Fibroblast of lung (primary cell): ENCODE measurements around the gene ATP2B2. TPM values are rescaled to one million over a fixed set of nuclear protein-coding genes. Genes with fewer than 3 reads are reported as not detected.

Source experiments
- DNase-seq, 2 donors: peaks; one replicate each; pipeline versions ENCODE4 v3.0.0 to v3.0.0-alpha.2; 2010; ENCODE audit warnings: low read depth in 2 of 2
- H2AFZ ChIP-seq: 2 replicates; pipeline ENCODE4 v1.5.1; 2012; ENCODE audit warnings: low read length, control low read depth, inconsistent platforms
- H3K27ac ChIP-seq: 2 replicates; pipeline ENCODE4 v1.5.1; 2011; ENCODE audit warnings: low read length, control low read depth; ENCODE audit not compliant: insufficient read depth
- H3K27me3 ChIP-seq: 2 replicates; pipeline ENCODE4 v1.5.1; 2011; ENCODE audit warnings: mild to moderate bottlenecking, low read length; ENCODE audit not compliant: control insufficient read depth, insufficient read depth
- H3K36me3 ChIP-seq: 2 replicates; pipeline ENCODE4 v1.5.1; 2011; ENCODE audit warnings: low read length; ENCODE audit not compliant: control insufficient read depth, insufficient read depth
- H3K4me1 ChIP-seq: 2 replicates; pipeline ENCODE4 v1.5.1; 2011; ENCODE audit warnings: low read length; ENCODE audit not compliant: control insufficient read depth, insufficient read depth; ENCODE audit errors: extremely low read depth
- H3K4me2 ChIP-seq: 2 replicates; pipeline ENCODE4 v1.5.1; 2011; ENCODE audit warnings: low read length, control low read depth; ENCODE audit not compliant: insufficient read depth; ENCODE audit errors: extremely low read depth
- H3K4me3 ChIP-seq, 4 experiments: fragments of 200-600 bp in 1 of 4; sonication (generic) in 1 of 4; replicated peaks in 1 of 4; 2 replicates each; pipeline ENCODE4 v1.5.1; 2011 to 2016; ENCODE audit warnings: low read length in 4 of 4, low read depth in 3 of 4, mild to moderate bottlenecking in 3 of 4, control low read depth in 2 of 4, inconsistent platforms in 1 of 4, mixed read lengths in 1 of 4; ENCODE audit not compliant: insufficient read depth in 1 of 4; ENCODE audit errors: control extremely low read depth in 1 of 4
- H3K79me2 ChIP-seq: 2 replicates; pipeline ENCODE4 v1.5.1; 2012; ENCODE audit warnings: mild to moderate bottlenecking, low read length, inconsistent platforms; ENCODE audit not compliant: control insufficient read depth, insufficient read depth
- H3K9ac ChIP-seq: 2 replicates; pipeline ENCODE4 v1.5.1; 2011; ENCODE audit warnings: mild to moderate bottlenecking, low read length, control low read depth; ENCODE audit not compliant: insufficient read depth
- H3K9me3 ChIP-seq: 2 replicates; pipeline ENCODE4 v1.5.1; 2012; ENCODE audit warnings: low read depth, low read length; ENCODE audit not compliant: control insufficient read depth, insufficient read depth
- H4K20me1 ChIP-seq: 2 replicates; pipeline ENCODE4 v1.5.1; 2011; ENCODE audit warnings: low read length; ENCODE audit not compliant: control insufficient read depth, insufficient read depth; ENCODE audit errors: extremely low read depth
- CTCF ChIP-seq, 2 donors: IDR thresholded peaks in 1 of 2; conservative IDR thresholded peaks in 1 of 2; 1 replicate in 1 of 2; 2 replicates in 1 of 2; pipeline ENCODE4 v1.5.1; 2011 to 2012; ENCODE audit warnings: low read length in 2 of 2, control low read depth in 1 of 2, inconsistent platforms in 1 of 2, low read depth in 1 of 2, mild to moderate bottlenecking in 1 of 2
- EZH2 ChIP-seq: IDR thresholded peaks from 2 replicates; pipeline ENCODE4 v1.5.1; 2012; ENCODE audit warnings: low read length, control low read depth, mild to moderate bottlenecking; ENCODE audit errors: missing control alignments
- polyA plus RNA-seq, 2 donors: library from polyadenylated mRNA; depleted of rRNA in 1 of 2; stranded (reverse) in 1 of 2; unstranded in 1 of 2; fragments of >200 nt; gene quantifications; 2 replicates each; pipeline ENCODE4 v1.2.1, GENCODE V29; 2011 to 2012; ENCODE audit warnings: missing spikeins in 1 of 2
- total RNA-seq: library from RNA; depleted of rRNA; stranded (reverse); fragments of >200 nt; gene quantifications from 2 replicates; pipeline ENCODE4 v1.2.1, GENCODE V29; 2014

The ATP2B2 gene
- total and polyA plus RNA-seq, 2 donors (not counting 1 experiment from before 2014, with no cell fraction given) = not detected

- no peak overlapping the region for H3K9ac ChIP-seq
- H3K27ac ChIP-seq = no peak overlapping the region
- H3K9me3 ChIP-seq = no peaks in the 10 kb centered on the region
- H3K36me3 ChIP-seq = no peaks in the 10 kb centered on the region
- DNase-seq = no peak
- no peaks in the 10 kb centered on the region for H3K79me2 ChIP-seq
- no peak overlapping the region for H2AFZ ChIP-seq
- no peaks in the 10 kb centered on the region for H3K4me1 ChIP-seq
- H3K27me3 ChIP-seq = peaks cover 3% of the 10 kb centered on the region
- H3K4me2 ChIP-seq = no peak overlapping the region
- H4K20me1 ChIP-seq = no peaks in the 10 kb centered on the region
- TF ChIP-seq CTCF (conservative IDR thresholded peaks at IDR 0.05 in 1 of 2, IDR thresholded peaks at IDR 0.05 in 1 of 2; ENCODE audit: low read depth in 1 of 2, low read length in 2 of 2) (no peak), EZH2 (no peak)
- H3K4me3 ChIP-seq = no peak overlapping the region
Observed at GRCh38 chr3:10463533-10464434, 41.6 kb downstream of the ATP2B2 start.

- H3K4me1 ChIP-seq = no peaks in the 10 kb centered on the region
- no peak overlapping the region for H3K9ac ChIP-seq
- H4K20me1 ChIP-seq = no peaks in the 10 kb centered on the region
- no peaks in the 10 kb centered on the region for H3K36me3 ChIP-seq
- no peaks in the 10 kb centered on the region for H3K9me3 ChIP-seq
- H3K27ac ChIP-seq = no peak overlapping the region
- H3K79me2 ChIP-seq = no peaks in the 10 kb centered on the region
- H2AFZ ChIP-seq = no peak overlapping the region
- no peak overlapping the region for H3K4me2 ChIP-seq
- no peak for DNase-seq
- no peak overlapping the region for H3K4me3 ChIP-seq
- TF ChIP-seq EZH2 = no peak
- TF ChIP-seq CTCF (conservative IDR thresholded peaks at IDR 0.05 in 1 of 2, IDR thresholded peaks at IDR 0.05 in 1 of 2; ENCODE audit: low read depth in 1 of 2, low read length in 2 of 2) = no peak
- peaks cover 3% of the 10 kb centered on the region for H3K27me3 ChIP-seq
Observed at GRCh38 chr3:10462641-10463532, 42.5 kb downstream of the ATP2B2 start.

- Histone ChIP-seq H3K9me3 (no peaks in the 10 kb centered on the region), H3K79me2 (no peaks in the 10 kb centered on the region), H3K4me1 (no peaks in the 10 kb centered on the region), H2AFZ (no peak overlapping the region), H3K27ac (no peak overlapping the region), H4K20me1 (no peaks in the 10 kb centered on the region), H3K36me3 (no peaks in the 10 kb centered on the region), H3K4me2 (no peak overlapping the region), H3K9ac (no peak overlapping the region), H3K4me3 (no peak overlapping the region), H3K27me3 (peaks cover 3% of the 10 kb centered on the region)
- no peak for DNase-seq
- TF ChIP-seq CTCF (conservative IDR thresholded peaks at IDR 0.05 in 1 of 2, IDR thresholded peaks at IDR 0.05 in 1 of 2; ENCODE audit: low read depth in 1 of 2, low read length in 2 of 2) (no peak), EZH2 (no peak)
Observed at GRCh38 chr3:10460951-10461545, 44.3 kb downstream of the ATP2B2 start.
